Neural progenitor cell (in vitro differentiated cells): ENCODE results near the gene ARFIP2. TPM values are rescaled to one million over a fixed set of nuclear protein-coding genes. Genes with fewer than 3 reads are reported as not detected.

Experiments used
- DNase-seq: peaks from one replicate; pipeline ENCODE4 v3.0.0-alpha.2; 2016; ENCODE audit warnings: low spot score
- H2AFZ ChIP-seq: fragments of 200-600 bp; sonication (generic); replicated peaks from 2 replicates; pipeline ENCODE4 v1.6.1; 2016; ENCODE audit warnings: antibody characterized with exemption
- H3F3A ChIP-seq: fragments of 200-600 bp; sonication (generic); 2 replicates; pipeline ENCODE4 v1.6.1; 2016; ENCODE audit warnings: antibody characterized with exemption, low read depth
- H3K27ac ChIP-seq: fragments of 200-600 bp; sonication (generic); 2 replicates; pipeline ENCODE4 v1.5.1; 2016; ENCODE audit warnings: mild to moderate bottlenecking
- H3K27me3 ChIP-seq: fragments of 200-600 bp; sonication (generic); 2 replicates; pipeline ENCODE4 v1.6.1; 2016; ENCODE audit warnings: mild to moderate bottlenecking, moderate library complexity
- H3K36me3 ChIP-seq: fragments of 200-600 bp; sonication (generic); 2 replicates; pipeline ENCODE4 v1.5.1; 2016
- H3K4me1 ChIP-seq: fragments of 200-600 bp; sonication (generic); 2 replicates; pipeline ENCODE4 v1.6.1; 2016; ENCODE audit warnings: mixed run types
- H3K4me2 ChIP-seq: fragments of 200-600 bp; sonication (generic); 2 replicates; pipeline ENCODE4 v1.6.1; 2016
- H3K4me3 ChIP-seq: fragments of 200-600 bp; sonication (generic); 2 replicates; pipeline ENCODE4 v1.5.1; 2016
- H3K79me2 ChIP-seq: fragments of 200-600 bp; sonication (generic); 2 replicates; pipeline ENCODE4 v1.6.1; 2016; ENCODE audit warnings: low read depth
- H3K9ac ChIP-seq: fragments of 200-600 bp; sonication (generic); 2 replicates; pipeline ENCODE4 v1.6.1; 2016
- H3K9me3 ChIP-seq: fragments of 200-600 bp; sonication (generic); 2 replicates; pipeline ENCODE4 v1.5.1; 2016; ENCODE audit warnings: low read depth
- H4K20me1 ChIP-seq: fragments of 200-600 bp; sonication (generic); 2 replicates; pipeline ENCODE4 v1.6.1; 2016; ENCODE audit warnings: low read depth
- H3K27ac Mint-ChIP-seq: 3 replicates; pipeline ENCODE4 v1.8.0; 2021; ENCODE audit warnings: mixed read lengths
- H3K27me3 Mint-ChIP-seq: 2 replicates; pipeline ENCODE4 v1.8.0; 2022; ENCODE audit warnings: low read depth, mild to moderate bottlenecking, inconsistent platforms, moderate library complexity, mixed read lengths; ENCODE audit not compliant: insufficient read depth
- H3K36me3 Mint-ChIP-seq: 3 replicates; pipeline ENCODE4 v1.8.0; 2021; ENCODE audit warnings: mixed read lengths
- H3K4me1 Mint-ChIP-seq: 3 replicates; pipeline ENCODE4 v1.8.0; 2021; ENCODE audit warnings: mixed read lengths
- H3K4me3 Mint-ChIP-seq: 3 replicates; pipeline ENCODE4 v1.8.0; 2021; ENCODE audit warnings: mild to moderate bottlenecking, moderate library complexity, mixed read lengths
- H3K9me3 Mint-ChIP-seq: 3 replicates; pipeline ENCODE4 v1.8.0; 2020; ENCODE audit warnings: mixed read lengths
- EZH2 ChIP-seq: fragments of 200-600 bp; sonication (generic); IDR thresholded peaks from 2 replicates; pipeline ENCODE4 v1.6.1; 2017; ENCODE audit warnings: antibody characterized with exemption, mild to moderate bottlenecking, moderate library complexity
- EZH2phosphoT487 ChIP-seq: fragments of 200-600 bp; sonication (generic); IDR thresholded peaks from 2 replicates; pipeline ENCODE4 v1.6.1; 2017; ENCODE audit warnings: antibody characterized with exemption
- total RNA-seq: library from RNA; depleted of rRNA; stranded (reverse); fragments of >200 nt; gene quantifications from 2 replicates; pipeline ENCODE4 v1.2.3, GENCODE V29; 2015; ENCODE audit warnings: low replicate concordance
- TF ChIP-seq, protein P1 (sequence below): fragments of 200-600 bp; sonication (generic); IDR thresholded peaks from 2 replicates; pipeline ENCODE4 v1.5.1; 2017; ENCODE audit warnings: antibody characterized with exemption, mild to moderate bottlenecking

ARFIP2 gene
- total RNA-seq, 1 donor from 2014 or later, result 40.2 TPM

DNA sequence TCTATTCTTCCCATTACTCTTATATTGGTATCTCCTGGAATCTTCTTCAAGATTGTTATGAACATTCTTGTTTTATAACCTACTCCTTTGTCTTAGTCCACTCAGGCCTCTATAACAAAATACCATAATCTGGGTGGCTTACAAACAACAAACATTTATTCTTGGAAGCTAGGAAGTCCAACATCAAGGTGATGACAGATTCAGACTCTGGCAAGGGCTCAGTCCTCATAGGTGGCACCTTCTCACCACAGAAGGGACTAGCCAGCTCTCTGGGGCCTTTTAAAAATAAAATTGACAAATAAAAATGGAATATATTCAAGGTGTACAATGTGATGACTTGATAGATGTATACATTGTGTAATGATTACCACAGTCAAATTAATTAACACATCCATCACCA is 35.7 kb upstream of the ARFIP2 start:
- Histone ChIP-seq H3K36me3 (no peaks in the 10 kb centered on the region), H3K27ac (no peak overlapping the region), H3K27me3 (no peaks in the 10 kb centered on the region), H3K4me2 (no peak overlapping the region), H3K4me3 (no peak overlapping the region), H3K9me3 (no peaks in the 10 kb centered on the region), H3F3A (no peaks in the 10 kb centered on the region), H2AFZ (no peak overlapping the region), H3K4me1 (no peaks in the 10 kb centered on the region), H4K20me1 (no peaks in the 10 kb centered on the region), H3K79me2 (no peaks in the 10 kb centered on the region), H3K9ac (no peak overlapping the region)
- TF ChIP-seq EZH2phosphoT487 (no peak), EZH2 (no peak)
- TF ChIP-seq, protein P1, sequence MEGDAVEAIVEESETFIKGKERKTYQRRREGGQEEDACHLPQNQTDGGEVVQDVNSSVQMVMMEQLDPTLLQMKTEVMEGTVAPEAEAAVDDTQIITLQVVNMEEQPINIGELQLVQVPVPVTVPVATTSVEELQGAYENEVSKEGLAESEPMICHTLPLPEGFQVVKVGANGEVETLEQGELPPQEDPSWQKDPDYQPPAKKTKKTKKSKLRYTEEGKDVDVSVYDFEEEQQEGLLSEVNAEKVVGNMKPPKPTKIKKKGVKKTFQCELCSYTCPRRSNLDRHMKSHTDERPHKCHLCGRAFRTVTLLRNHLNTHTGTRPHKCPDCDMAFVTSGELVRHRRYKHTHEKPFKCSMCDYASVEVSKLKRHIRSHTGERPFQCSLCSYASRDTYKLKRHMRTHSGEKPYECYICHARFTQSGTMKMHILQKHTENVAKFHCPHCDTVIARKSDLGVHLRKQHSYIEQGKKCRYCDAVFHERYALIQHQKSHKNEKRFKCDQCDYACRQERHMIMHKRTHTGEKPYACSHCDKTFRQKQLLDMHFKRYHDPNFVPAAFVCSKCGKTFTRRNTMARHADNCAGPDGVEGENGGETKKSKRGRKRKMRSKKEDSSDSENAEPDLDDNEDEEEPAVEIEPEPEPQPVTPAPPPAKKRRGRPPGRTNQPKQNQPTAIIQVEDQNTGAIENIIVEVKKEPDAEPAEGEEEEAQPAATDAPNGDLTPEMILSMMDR, result no peak
- Mint-ChIP-seq H3K36me3 (peaks cover 33% of the 10 kb centered on the region), H3K4me3 (no peak overlapping the region), H3K4me1 (no peaks in the 10 kb centered on the region), H3K27me3 (peaks cover 3% of the 10 kb centered on the region), H3K27ac (no peak overlapping the region), H3K9me3 (no peaks in the 10 kb centered on the region)
- DNase-seq, result no peak

DNA sequence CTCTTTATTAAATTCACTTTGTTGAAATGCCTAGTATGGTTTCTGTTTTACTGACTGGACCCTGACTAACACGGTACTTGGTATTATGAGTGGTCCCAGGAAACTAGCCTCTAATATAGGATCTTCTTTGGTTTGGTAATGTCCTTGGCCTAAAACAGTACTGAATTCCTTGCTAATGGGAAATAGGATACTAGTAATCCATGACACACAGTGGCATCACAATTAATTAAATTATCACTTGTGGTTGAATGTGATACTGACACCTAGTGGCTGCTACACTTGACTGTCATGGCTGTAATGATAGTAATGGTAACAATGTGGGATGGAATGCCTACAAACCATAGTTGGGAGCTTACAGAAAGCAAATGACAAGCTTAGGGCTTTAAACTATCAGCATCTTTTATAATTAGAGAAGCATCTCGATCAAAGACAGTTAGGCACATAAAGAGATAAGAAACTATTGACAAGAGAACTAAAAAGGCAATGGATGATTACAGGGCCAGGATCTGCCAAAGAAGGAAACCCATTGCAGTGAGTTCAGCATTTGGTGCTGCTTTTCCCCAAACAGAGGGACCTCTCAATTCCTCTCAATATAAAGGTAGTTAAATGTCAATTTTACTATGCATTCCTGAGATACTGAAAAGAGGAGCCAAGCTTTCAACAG is 24.6 kb upstream of the ARFIP2 start:
- Mint-ChIP-seq H3K9me3 (no peaks in the 10 kb centered on the region), H3K27ac (no peak overlapping the region), H3K4me3 (no peak overlapping the region), H3K36me3 (peaks cover 3% of the 10 kb centered on the region), H3K4me1 (peaks cover 4% of the 10 kb centered on the region), H3K27me3 (no peaks in the 10 kb centered on the region)
- Histone ChIP-seq H3K4me2 (no peak overlapping the region), H3K27me3 (no peaks in the 10 kb centered on the region), H2AFZ (no peak overlapping the region), H3F3A (peaks cover 3% of the 10 kb centered on the region), H3K36me3 (no peaks in the 10 kb centered on the region), H3K79me2 (no peaks in the 10 kb centered on the region), H3K9me3 (no peaks in the 10 kb centered on the region), H3K9ac (no peak overlapping the region), H4K20me1 (peaks cover 5% of the 10 kb centered on the region), H3K4me1 (no peaks in the 10 kb centered on the region), H3K27ac (no peak overlapping the region), H3K4me3 (no peak overlapping the region)
- TF ChIP-seq, protein P1, result peak; percentile 82
- no peak for TF ChIP-seq EZH2
- peak; percentile 51 for DNase-seq

DNA sequence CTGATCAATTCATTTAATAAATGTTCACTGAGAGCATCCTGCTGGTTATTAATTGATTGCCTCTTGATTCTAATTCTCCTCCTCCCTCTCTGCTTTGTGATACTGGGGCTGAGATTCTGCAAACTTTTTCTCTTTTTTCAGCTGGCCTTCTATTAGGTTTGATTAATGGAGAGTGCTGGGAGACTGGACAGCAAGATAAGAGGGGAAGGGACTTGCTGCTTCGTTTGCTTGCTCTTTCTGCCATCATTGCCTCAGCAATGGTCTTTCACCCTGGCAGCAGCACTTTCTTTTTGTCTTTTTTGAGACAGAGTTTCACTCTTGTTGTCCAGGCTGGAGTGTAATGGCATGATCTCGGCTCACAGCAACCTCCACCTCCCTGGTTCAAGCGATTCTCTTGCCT is 23.0 kb upstream of the ARFIP2 start:
- no peak overlapping the region for H3K27ac Mint-ChIP-seq
- H3F3A ChIP-seq, result peaks cover 3% of the 10 kb centered on the region
- H3K27me3 Mint-ChIP-seq, result no peaks in the 10 kb centered on the region
- no peak overlapping the region for H3K27ac ChIP-seq
- peaks cover 8% of the 10 kb centered on the region for H3K4me1 Mint-ChIP-seq
- H3K4me2 ChIP-seq, result no peak overlapping the region
- no peaks in the 10 kb centered on the region for H3K36me3 Mint-ChIP-seq
- H3K4me3 ChIP-seq, result no peak overlapping the region
- DNase-seq, result no peak
- no peaks in the 10 kb centered on the region for H3K9me3 Mint-ChIP-seq
- H3K36me3 ChIP-seq, result no peaks in the 10 kb centered on the region
- H4K20me1 ChIP-seq, result peaks cover 5% of the 10 kb centered on the region
- no peak overlapping the region for H3K4me3 Mint-ChIP-seq
- no peaks in the 10 kb centered on the region for H3K79me2 ChIP-seq
- no peak overlapping the region for H2AFZ ChIP-seq
- H3K27me3 ChIP-seq, result no peaks in the 10 kb centered on the region
- H3K4me1 ChIP-seq, result no peaks in the 10 kb centered on the region
- no peaks in the 10 kb centered on the region for H3K9me3 ChIP-seq
- H3K9ac ChIP-seq, result no peak overlapping the region
- TF ChIP-seq, protein P1, result no peak
- TF ChIP-seq EZH2phosphoT487 (no peak), EZH2 (no peak)
